ENCODE data around the gene INPP4B. TPM values are rescaled to one million over a fixed set of nuclear protein-coding genes. Genes with fewer than 3 reads are reported as not detected.
"Not testable (repeated sequence)": the region's sequence is repeated elsewhere in the genome, so short reads cannot be mapped to it uniquely, and the experiment has no call there.

The INPP4B gene
- total RNA-seq, 1 donor, result 54.2 TPM

DNA sequence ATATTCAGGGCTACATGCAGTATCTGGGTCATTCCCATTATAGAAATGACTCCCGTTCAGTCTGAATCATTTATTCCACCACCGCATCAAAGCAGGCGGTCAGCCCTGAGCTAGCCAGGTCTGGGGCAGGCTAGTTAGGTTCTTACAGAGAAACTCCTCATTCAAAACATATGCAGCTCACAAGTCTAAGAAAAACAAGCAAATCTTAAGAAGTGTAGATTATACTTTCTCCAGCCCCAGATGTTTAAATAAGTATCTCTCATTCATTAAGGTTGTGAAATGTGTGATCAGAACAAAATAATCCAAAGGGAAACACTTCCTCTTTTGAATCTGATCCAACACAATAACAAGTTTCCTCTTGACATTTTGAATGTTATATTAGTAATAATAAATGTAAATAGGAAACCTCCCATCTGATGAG, 441.9 kb downstream of the INPP4B start:
- TF ChIP-seq, protein P1, sequence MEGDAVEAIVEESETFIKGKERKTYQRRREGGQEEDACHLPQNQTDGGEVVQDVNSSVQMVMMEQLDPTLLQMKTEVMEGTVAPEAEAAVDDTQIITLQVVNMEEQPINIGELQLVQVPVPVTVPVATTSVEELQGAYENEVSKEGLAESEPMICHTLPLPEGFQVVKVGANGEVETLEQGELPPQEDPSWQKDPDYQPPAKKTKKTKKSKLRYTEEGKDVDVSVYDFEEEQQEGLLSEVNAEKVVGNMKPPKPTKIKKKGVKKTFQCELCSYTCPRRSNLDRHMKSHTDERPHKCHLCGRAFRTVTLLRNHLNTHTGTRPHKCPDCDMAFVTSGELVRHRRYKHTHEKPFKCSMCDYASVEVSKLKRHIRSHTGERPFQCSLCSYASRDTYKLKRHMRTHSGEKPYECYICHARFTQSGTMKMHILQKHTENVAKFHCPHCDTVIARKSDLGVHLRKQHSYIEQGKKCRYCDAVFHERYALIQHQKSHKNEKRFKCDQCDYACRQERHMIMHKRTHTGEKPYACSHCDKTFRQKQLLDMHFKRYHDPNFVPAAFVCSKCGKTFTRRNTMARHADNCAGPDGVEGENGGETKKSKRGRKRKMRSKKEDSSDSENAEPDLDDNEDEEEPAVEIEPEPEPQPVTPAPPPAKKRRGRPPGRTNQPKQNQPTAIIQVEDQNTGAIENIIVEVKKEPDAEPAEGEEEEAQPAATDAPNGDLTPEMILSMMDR (IDR thresholded peaks at IDR 0.05; ENCODE audit: insufficient read depth, low read length), result no peak
- peak; percentile 71 for DNase-seq (ENCODE audit: low read depth)
- peak overlapping the region; percentile 73 for H3K4me3 ChIP-seq (ENCODE audit: low read depth, low read length)

DNA sequence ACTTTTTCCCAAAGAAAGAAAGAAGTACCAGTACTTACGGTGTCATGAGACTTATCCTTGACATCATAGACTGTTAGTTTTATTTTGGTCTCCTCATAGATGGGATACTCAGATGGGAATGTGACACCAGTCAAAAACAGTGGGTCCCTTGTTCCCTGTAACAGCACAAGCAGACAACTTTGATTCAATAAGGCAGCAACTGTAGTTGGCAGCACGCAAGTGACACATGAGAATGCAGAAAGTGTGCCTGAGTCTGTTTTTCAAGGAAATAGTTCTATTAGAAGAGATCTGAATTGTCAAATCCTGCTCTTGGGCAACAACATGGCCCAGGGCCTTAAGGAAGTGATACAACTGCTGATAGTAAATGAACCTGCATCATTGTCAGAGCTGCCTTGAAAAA, 443.2 kb downstream of the INPP4B start:
- H3K4me3 ChIP-seq (ENCODE audit: low read depth, low read length), result no peak overlapping the region
- TF ChIP-seq, protein P1 (IDR thresholded peaks at IDR 0.05; ENCODE audit: insufficient read depth, low read length), result no peak
- peak; percentile 64 for DNase-seq (ENCODE audit: low read depth)

DNA sequence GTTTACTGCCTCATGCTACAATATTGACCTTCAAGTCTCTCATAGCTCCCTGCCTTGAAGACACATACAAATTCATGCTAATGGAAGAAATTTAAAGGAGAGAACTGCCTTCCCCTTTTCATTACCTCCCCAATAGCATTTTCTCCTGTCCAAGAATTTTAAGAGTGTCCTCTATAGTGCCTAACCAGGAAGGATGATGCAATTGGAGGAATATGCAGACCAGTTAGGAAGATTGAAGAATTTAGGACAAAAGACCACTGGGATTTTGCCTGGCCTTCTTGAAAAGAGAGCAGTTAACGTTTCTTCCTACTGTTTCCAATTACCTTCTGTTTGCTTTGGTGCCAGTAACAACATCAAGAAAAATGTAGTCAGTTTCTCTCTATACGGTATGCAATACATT, 443.9 kb downstream of the INPP4B start:
- DNase-seq (ENCODE audit: low read depth), result peak; percentile 38
- TF ChIP-seq, protein P1 (IDR thresholded peaks at IDR 0.05; ENCODE audit: insufficient read depth, low read length), result no peak
- H3K4me3 ChIP-seq (ENCODE audit: low read depth, low read length), result no peak overlapping the region

DNA sequence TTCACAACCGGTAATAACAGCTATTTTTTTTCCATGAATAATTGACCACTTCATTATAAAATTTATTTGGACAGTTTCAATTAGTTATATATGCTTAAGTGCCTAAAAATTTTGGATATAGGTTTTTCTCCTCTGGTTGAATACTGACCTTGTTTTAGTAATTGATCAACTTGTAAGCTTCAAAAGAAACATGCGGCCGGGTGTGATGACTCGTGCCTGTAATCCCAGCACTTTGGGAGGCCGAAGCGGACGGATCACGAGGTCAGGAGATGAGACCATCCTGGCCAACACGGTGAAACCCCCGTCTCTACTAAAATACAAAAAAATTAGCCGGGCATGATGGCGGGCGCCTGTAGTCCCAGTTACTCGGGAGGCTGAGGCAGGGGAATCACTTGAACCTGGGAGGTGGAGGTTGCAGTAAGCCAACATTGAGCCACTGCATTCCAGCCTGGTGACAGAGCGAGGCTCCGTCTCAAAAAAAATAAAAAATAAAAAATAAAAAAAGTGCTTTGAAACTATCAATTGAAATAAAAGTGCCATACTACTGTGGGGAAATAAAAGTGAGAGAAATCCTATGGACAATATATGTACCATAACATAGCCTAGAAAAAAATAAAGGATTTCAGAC, 448.6 kb downstream of the INPP4B start:
- DNase-seq (ENCODE audit: low read depth), result not testable (repeated sequence)

DNA sequence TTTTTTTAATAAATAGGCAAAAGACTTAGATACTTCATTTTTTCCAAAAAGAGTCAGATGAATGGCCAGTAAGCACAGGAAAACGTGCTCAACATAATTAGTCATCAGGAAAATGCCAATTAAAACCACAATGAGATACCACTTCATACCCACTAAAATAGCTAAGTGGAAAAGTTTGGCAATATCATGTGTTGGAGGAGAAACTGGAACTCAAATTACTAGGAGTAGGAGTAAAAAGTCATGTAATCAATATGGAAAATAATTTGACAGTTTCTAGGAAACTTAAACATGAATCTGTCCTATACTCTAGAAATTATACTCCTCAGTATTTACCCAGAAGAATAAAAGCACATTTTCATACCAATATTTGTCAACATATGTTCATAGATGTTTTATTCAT, 449.8 kb downstream of the INPP4B start:
- TF ChIP-seq, protein P1 (IDR thresholded peaks at IDR 0.05; ENCODE audit: insufficient read depth, low read length), result no peak
- H3K4me3 ChIP-seq (ENCODE audit: low read depth, low read length), result no peak overlapping the region
- DNase-seq (ENCODE audit: low read depth), result peak; percentile 30

More for the DNA sequence above, 448.6 kb downstream of the INPP4B start:
- H3K4me3 ChIP-seq (ENCODE audit: low read depth, low read length), result not testable (repeated sequence)

DNA sequence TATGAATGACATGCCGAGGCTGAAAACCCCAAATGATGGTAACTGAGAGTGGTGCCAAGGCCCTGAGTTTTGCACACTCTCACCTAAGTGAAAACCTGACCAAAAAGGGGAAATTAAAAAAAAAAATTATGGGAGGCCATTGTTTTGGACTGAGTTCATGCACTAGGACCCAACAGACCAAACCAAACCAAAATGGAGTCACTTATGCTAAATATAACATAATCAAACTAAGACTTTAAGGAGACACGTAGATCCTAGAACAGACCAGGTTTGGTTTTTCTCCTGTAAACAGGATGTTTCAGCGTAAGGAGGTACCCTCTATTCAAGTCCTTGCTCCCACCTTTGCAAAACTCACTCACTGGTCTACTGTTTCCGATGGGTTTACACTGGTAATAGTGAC, 453.0 kb downstream of the INPP4B start:
- no peak for DNase-seq (ENCODE audit: low read depth)
- H3K4me3 ChIP-seq (ENCODE audit: low read depth, low read length), result no peak overlapping the region
- TF ChIP-seq, protein P1 (IDR thresholded peaks at IDR 0.05; ENCODE audit: insufficient read depth, low read length), result no peak

DNA sequence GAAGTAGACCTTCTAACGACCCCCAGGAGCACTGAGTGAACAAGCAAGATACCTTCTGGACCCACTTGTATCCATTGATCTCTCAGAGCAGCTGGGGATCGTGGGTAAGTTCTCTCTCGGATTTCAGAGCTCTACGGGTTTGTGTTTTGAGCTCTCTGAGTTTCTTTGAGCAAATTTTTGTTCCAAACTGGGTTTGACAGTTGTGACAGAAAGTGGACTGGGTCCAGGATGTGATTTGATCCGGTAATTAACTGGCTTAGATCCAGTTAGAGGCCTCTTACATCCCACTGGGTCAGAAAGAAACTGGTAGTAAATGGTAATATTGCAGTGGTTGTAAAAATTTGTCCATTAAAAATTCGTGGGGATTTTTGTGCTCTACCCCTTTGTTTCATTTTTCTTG, 459.2 kb downstream of the INPP4B start:
- TF ChIP-seq, protein P1 (IDR thresholded peaks at IDR 0.05; ENCODE audit: insufficient read depth, low read length), result no peak

More for the DNA sequence above, 459.2 kb downstream of the INPP4B start:
- DNase-seq (ENCODE audit: low read depth), result no peak
- H3K4me3 ChIP-seq (ENCODE audit: low read depth, low read length), result no peak overlapping the region
